Suprapubic skin (tissue), 3 donors: ENCODE results near the gene OSBPL8.

Experiments
- EP300 ChIP-seq: sonication (generic); formaldehyde crosslinking; IDR thresholded peaks from one replicate; pipeline ENCODE4 v1.6.1; 2017; ENCODE audit warnings: antibody characterized with exemption
- POLR2A ChIP-seq, 2 donors: fragments of 450-650 bp; IDR thresholded peaks; one replicate each; pipeline ENCODE4 v1.6.1; 2017; ENCODE audit warnings: antibody characterized with exemption in 2 of 2, mild to moderate bottlenecking in 2 of 2, moderate library complexity in 2 of 2
- TF ChIP-seq, protein P1 (sequence below), 2 donors: fragments of 200-600 bp in 1 of 2; fragments of 450-650 bp in 1 of 2; sonication (generic) in 1 of 2; IDR thresholded peaks; one replicate each; pipeline ENCODE4 v1.5.1; 2016 to 2019; ENCODE audit warnings: antibody characterized with exemption in 2 of 2, mild to moderate bottlenecking in 1 of 2, moderate library complexity in 1 of 2

DNA sequence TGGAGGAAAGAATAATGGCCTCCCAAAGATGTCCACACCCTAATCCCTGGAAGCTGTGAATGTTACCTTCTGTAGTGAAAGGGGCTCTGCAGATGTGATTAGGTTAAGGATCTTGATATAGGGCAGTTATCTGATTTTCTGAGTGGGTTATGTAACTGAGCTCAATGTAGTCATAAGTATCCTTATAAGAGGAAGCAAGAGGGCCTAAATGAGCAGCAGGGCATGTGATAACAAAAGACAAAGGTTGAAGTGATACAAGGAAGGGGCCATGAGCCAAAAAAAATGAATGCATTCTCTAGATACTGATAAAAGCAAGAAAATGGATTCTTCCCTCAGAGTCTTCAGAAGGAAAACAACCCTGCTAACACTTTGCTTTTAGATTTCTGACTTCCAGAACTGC lies 78.8 kb downstream of the OSBPL8 start:
- TF ChIP-seq, protein P1, sequence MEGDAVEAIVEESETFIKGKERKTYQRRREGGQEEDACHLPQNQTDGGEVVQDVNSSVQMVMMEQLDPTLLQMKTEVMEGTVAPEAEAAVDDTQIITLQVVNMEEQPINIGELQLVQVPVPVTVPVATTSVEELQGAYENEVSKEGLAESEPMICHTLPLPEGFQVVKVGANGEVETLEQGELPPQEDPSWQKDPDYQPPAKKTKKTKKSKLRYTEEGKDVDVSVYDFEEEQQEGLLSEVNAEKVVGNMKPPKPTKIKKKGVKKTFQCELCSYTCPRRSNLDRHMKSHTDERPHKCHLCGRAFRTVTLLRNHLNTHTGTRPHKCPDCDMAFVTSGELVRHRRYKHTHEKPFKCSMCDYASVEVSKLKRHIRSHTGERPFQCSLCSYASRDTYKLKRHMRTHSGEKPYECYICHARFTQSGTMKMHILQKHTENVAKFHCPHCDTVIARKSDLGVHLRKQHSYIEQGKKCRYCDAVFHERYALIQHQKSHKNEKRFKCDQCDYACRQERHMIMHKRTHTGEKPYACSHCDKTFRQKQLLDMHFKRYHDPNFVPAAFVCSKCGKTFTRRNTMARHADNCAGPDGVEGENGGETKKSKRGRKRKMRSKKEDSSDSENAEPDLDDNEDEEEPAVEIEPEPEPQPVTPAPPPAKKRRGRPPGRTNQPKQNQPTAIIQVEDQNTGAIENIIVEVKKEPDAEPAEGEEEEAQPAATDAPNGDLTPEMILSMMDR (IDR thresholded peaks at IDR 0.05), result no peak
- TF ChIP-seq POLR2A (IDR thresholded peaks at IDR 0.05), result no peak
- no peak for TF ChIP-seq EP300
